Gastrocnemius medialis (tissue), 4 donors: ENCODE results near the gene ACSF2.

Experiments
- POLR2A ChIP-seq, 2 donors: fragments of 450-650 bp; IDR thresholded peaks; one replicate each; pipeline ENCODE4 v1.6.1; 2017; ENCODE audit warnings: antibody characterized with exemption in 2 of 2, mild to moderate bottlenecking in 2 of 2, moderate library complexity in 2 of 2
- TF ChIP-seq, protein P1 (sequence below), 5 experiments: fragments of 450-650 bp in 3 of 5; fragments of 200-600 bp in 2 of 5; sonication (generic) in 2 of 5; IDR thresholded peaks in 4 of 5; conservative IDR thresholded peaks in 1 of 5; 1 replicate in 4 of 5; 2 replicates in 1 of 5; pipeline ENCODE4 v1.5.1; 2016 to 2019; ENCODE audit warnings: antibody characterized with exemption in 5 of 5, mild to moderate bottlenecking in 3 of 5, moderate library complexity in 3 of 5

- TF ChIP-seq, protein P1, sequence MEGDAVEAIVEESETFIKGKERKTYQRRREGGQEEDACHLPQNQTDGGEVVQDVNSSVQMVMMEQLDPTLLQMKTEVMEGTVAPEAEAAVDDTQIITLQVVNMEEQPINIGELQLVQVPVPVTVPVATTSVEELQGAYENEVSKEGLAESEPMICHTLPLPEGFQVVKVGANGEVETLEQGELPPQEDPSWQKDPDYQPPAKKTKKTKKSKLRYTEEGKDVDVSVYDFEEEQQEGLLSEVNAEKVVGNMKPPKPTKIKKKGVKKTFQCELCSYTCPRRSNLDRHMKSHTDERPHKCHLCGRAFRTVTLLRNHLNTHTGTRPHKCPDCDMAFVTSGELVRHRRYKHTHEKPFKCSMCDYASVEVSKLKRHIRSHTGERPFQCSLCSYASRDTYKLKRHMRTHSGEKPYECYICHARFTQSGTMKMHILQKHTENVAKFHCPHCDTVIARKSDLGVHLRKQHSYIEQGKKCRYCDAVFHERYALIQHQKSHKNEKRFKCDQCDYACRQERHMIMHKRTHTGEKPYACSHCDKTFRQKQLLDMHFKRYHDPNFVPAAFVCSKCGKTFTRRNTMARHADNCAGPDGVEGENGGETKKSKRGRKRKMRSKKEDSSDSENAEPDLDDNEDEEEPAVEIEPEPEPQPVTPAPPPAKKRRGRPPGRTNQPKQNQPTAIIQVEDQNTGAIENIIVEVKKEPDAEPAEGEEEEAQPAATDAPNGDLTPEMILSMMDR (IDR thresholded peaks at IDR 0.05 in 4 of 5, conservative IDR thresholded peaks at IDR 0.05 in 1 of 5): no peak
- no peak for TF ChIP-seq POLR2A (IDR thresholded peaks at IDR 0.05)
Measured at GRCh38 chr17:50382931-50383330, 43.1 kb upstream of the ACSF2 start.
